ENCODE results near the gene BRF1.

DNA sequence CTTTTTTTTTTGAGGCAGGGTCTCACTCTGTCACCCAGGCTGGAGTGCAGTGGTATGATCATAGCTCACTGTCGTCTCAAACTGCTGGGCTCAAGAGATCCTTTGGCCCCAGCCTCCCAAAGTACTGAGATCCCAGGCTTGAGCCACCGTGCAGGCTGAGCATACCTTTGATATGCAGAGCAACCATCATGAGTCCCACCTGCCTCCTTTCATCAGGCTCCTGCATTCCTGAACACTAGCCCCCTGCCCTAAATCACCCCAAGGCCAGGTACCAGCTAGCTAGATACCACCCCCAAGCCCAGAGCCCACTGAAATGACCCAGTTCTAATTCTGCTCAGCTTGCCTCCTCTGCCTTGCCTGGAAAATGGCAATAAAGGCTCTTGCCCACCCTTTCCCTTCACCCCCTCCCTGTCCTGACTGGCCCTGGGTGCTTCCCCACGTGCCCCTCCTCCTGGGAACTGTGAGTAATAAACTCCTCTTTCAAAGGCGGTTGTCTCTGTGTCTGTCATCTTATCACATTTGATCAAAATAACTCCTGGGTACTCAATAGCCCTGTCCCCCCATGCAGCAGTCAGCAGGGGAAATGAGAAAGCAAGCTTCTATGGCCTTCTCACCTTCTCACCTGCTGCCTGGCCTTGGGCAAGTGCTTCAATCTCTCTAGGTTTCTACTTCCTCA lies 6.4 kb upstream of the BRF1 start:
- TF ChIP-seq GATA3 (IDR thresholded peaks at IDR 0.05; ENCODE audit: low read depth, low read length), result no peak
- no peak for TF ChIP-seq GATA2 (IDR thresholded peaks at IDR 0.05; ENCODE audit: low read depth, low read length)

Measured in SH-SY5Y (cell line).